ENCODE data around the gene RNF141. TPM values are rescaled to one million over a fixed set of nuclear protein-coding genes. Genes with fewer than 3 reads are reported as not detected.

The RNF141 gene
- total RNA-seq, 1 donor from 2014 or later = 39.2 TPM

DNA sequence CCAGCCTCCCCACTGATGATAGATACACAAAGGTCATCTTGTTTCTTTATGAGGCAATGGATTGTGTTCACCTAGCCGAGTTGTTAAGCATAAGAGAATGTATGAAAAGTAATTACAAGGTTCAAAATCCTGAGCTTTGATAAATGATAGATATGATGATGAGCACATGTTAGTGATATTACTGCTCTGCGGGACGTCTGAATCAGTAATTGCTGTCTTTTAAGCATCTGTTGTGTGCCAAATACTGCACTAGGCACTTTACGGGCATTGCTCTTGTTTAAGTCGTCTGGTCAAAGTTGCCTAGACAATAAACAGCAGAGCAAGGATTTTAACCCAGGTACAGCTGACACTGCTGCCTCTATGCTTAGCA is 559 bp upstream of the RNF141 start:
- Histone ChIP-seq H3K9me3 (replicated peaks) (no peaks in the 10 kb centered on the region), H3K27ac (replicated peaks) (peak overlapping the region; percentile 93), H3K4me1 (peaks cover 23% of the 10 kb centered on the region), H3K4me3 (peak overlapping the region; percentile 97), H3K27me3 (ENCODE audit: low read depth) (no peaks in the 10 kb centered on the region), H3K36me3 (no peaks in the 10 kb centered on the region)
- intact Hi-C loops (cut with micrococcal nuclease) = no loop called here
- TF ChIP-seq, protein P1, sequence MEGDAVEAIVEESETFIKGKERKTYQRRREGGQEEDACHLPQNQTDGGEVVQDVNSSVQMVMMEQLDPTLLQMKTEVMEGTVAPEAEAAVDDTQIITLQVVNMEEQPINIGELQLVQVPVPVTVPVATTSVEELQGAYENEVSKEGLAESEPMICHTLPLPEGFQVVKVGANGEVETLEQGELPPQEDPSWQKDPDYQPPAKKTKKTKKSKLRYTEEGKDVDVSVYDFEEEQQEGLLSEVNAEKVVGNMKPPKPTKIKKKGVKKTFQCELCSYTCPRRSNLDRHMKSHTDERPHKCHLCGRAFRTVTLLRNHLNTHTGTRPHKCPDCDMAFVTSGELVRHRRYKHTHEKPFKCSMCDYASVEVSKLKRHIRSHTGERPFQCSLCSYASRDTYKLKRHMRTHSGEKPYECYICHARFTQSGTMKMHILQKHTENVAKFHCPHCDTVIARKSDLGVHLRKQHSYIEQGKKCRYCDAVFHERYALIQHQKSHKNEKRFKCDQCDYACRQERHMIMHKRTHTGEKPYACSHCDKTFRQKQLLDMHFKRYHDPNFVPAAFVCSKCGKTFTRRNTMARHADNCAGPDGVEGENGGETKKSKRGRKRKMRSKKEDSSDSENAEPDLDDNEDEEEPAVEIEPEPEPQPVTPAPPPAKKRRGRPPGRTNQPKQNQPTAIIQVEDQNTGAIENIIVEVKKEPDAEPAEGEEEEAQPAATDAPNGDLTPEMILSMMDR (IDR thresholded peaks at IDR 0.05; ENCODE audit: borderline replicate concordance) = no peak
- no peak for DNase-seq

DNA sequence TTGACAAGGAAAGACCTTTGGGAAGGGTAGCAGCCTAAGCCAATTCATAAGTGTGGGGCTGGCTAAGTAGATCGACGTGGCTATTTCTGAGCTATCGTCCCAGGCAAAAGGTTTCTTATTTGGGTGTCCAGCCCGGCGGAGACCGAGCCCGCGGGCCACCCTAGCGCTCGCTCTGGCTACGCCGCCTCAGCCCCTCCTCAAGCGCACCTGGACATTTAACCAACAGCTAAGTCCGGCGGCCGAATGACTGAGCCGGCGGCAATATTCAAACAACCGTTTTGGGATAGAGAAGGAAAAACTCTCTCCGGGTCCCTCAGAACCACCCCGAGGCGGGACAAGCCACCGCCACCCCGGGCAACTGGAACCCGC is 457 bp downstream of the RNF141 start:
- intact Hi-C loops (cut with micrococcal nuclease) = no loop called here
- Histone ChIP-seq H3K36me3 (no peaks in the 10 kb centered on the region), H3K4me3 (peak overlapping the region; percentile 97), H3K4me1 (peaks cover 23% of the 10 kb centered on the region), H3K27me3 (ENCODE audit: low read depth) (no peaks in the 10 kb centered on the region), H3K9me3 (replicated peaks) (no peaks in the 10 kb centered on the region), H3K27ac (replicated peaks) (peak overlapping the region; percentile 93)
- TF ChIP-seq, protein P1 (IDR thresholded peaks at IDR 0.05; ENCODE audit: borderline replicate concordance) = no peak
- DNase-seq = no peak

DNA sequence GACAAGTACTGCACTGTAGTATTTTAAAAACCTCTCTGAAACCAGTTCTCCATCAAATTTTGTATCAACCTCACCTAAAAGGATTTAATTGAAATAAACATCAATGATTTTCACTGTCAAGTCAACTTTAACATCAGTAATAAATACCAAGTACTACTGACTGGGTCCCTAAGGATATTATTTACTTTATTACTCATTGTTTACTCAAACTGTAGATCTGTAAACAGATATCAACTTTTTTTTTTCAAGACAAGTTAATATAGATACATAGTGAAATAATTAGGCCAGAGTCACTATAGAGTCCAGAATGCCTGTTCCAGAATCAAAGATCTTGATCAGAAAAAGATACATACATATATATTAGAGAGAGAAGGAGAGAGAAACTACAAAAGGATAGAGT is 1.6 kb downstream of the RNF141 start:
- no peaks in the 10 kb centered on the region for H3K36me3 ChIP-seq
- no peaks in the 10 kb centered on the region for H3K9me3 ChIP-seq (replicated peaks)
- no peak for DNase-seq
- no peaks in the 10 kb centered on the region for H3K27me3 ChIP-seq (ENCODE audit: low read depth)
- intact Hi-C loops (cut with micrococcal nuclease) = no loop called here
- peaks cover 23% of the 10 kb centered on the region for H3K4me1 ChIP-seq
- no peak overlapping the region for H3K27ac ChIP-seq (replicated peaks)
- H3K4me3 ChIP-seq = no peak overlapping the region
- TF ChIP-seq, protein P1 (IDR thresholded peaks at IDR 0.05; ENCODE audit: borderline replicate concordance) = no peak

DNA sequence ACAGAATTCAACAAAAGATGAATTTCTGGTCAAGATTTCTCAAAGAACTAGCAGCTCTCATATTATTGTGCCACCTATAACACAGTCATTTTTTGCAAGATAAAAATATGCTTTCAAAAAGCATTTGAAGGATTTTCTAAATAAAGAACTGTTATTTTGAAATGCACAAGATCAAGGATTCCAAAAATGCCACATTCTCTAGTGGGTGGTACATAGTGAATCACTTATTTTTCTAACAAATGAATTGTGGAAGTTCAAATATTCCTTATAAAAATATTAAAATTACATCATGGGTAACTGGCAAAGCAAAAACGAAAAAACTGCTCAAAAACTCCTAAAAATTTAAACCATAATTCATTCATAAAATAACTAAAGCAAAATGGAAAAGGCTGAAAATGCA is 2.1 kb downstream of the RNF141 start:
- Histone ChIP-seq H3K9me3 (replicated peaks) (no peaks in the 10 kb centered on the region), H3K27ac (replicated peaks) (no peak overlapping the region), H3K4me3 (no peak overlapping the region), H3K27me3 (ENCODE audit: low read depth) (no peaks in the 10 kb centered on the region), H3K36me3 (peaks cover 1% of the 10 kb centered on the region), H3K4me1 (peaks cover 23% of the 10 kb centered on the region)
- TF ChIP-seq, protein P1 (IDR thresholded peaks at IDR 0.05; ENCODE audit: borderline replicate concordance) = no peak
- intact Hi-C loops (cut with micrococcal nuclease) = no loop called here
- no peak for DNase-seq

DNA sequence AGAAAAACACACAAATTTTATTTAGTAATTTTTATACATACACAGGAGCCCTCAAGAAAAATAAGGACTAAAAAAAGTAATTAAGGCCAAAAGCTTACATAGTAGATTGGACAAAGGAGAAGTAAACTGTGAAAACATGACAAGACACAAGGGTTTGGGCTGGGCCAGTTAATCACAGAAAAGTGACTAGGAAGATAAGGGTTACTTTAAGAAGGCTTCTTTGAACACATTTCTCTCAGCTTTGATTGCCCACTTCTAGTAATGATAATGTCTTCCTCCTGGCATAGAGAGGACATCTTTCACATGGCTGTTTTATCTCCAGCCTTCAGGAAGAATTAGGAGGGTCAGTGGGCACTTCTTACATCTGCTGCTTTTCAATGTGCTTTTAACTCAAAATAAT is 3.4 kb downstream of the RNF141 start:
- Histone ChIP-seq H3K36me3 (peaks cover 14% of the 10 kb centered on the region), H3K9me3 (replicated peaks) (no peaks in the 10 kb centered on the region), H3K27ac (replicated peaks) (no peak overlapping the region), H3K27me3 (ENCODE audit: low read depth) (no peaks in the 10 kb centered on the region), H3K4me3 (no peak overlapping the region), H3K4me1 (peaks cover 23% of the 10 kb centered on the region)
- DNase-seq = no peak
- intact Hi-C loops (cut with micrococcal nuclease) = no loop called here
- TF ChIP-seq, protein P1 (IDR thresholded peaks at IDR 0.05; ENCODE audit: borderline replicate concordance) = no peak

DNA sequence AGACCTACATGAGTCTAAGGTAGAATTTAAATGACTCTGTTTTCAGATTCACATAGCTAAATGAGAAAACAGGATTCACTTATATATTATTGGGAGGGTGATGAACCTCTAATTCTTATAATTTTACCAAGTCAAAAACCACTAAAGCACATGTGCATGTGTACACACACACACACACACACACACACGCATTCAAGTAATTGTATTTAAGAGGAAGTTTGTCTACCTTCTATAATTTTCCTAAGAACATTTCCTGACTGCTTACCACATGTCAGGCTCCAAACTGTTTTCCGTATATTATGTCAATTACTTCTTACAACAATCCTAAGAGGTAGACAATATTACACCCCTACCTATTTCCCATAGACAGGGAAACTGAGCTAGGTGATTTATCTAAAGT is 6.7 kb downstream of the RNF141 start:
- Histone ChIP-seq H3K27me3 (ENCODE audit: low read depth) (no peaks in the 10 kb centered on the region), H3K9me3 (replicated peaks) (no peaks in the 10 kb centered on the region), H3K27ac (replicated peaks) (no peak overlapping the region), H3K36me3 (peaks cover 39% of the 10 kb centered on the region), H3K4me3 (no peak overlapping the region), H3K4me1 (peaks cover 3% of the 10 kb centered on the region)
- TF ChIP-seq, protein P1 (IDR thresholded peaks at IDR 0.05; ENCODE audit: borderline replicate concordance) = no peak
- DNase-seq = no peak
- intact Hi-C loops (cut with micrococcal nuclease) = no loop called here
